Uterus (tissue), 4 donors: ENCODE measurements around the gene TOGARAM2. TPM values are rescaled to one million over a fixed set of nuclear protein-coding genes. Genes with fewer than 3 reads are reported as not detected.

Experiments
- DNase-seq, 2 donors: peaks; one replicate each; pipeline ENCODE4 v3.0.0-alpha.2; 2019 to 2020
- H3K27ac ChIP-seq, 2 donors: fragments of 200-600 bp; sonication (generic); 1 replicate in 1 of 2; 2 replicates in 1 of 2; pipeline ENCODE4 v1.5.1; 2016 to 2018
- H3K27me3 ChIP-seq, 2 donors: fragments of 200-600 bp; sonication (generic); one replicate each; pipeline ENCODE4 v1.5.1; 2018 to 2019; ENCODE audit warnings: control low read depth in 1 of 2
- H3K36me3 ChIP-seq, 2 donors: fragments of 200-600 bp; sonication (generic); one replicate each; pipeline ENCODE4 v1.5.1; 2019; ENCODE audit warnings: control low read depth in 1 of 2
- H3K4me1 ChIP-seq, 2 donors: fragments of 200-600 bp; sonication (generic); one replicate each; pipeline ENCODE4 v1.5.1; 2018 to 2019; ENCODE audit warnings: control low read depth in 1 of 2
- H3K4me3 ChIP-seq, 2 donors: fragments of 200-600 bp; sonication (generic); 1 replicate in 1 of 2; 2 replicates in 1 of 2; pipeline ENCODE4 v1.5.1; 2018 to 2019; ENCODE audit warnings: mild to moderate bottlenecking in 1 of 2
- H3K9me3 ChIP-seq, 2 donors: fragments of 200-600 bp; sonication (generic); one replicate each; pipeline ENCODE4 v1.5.1; 2019; ENCODE audit warnings: control low read depth in 1 of 2
- POLR2A ChIP-seq, 2 donors: fragments of 450-650 bp; IDR thresholded peaks; one replicate each; pipeline ENCODE4 v1.6.1; 2016; ENCODE audit warnings: antibody characterized with exemption in 2 of 2, mild to moderate bottlenecking in 1 of 2, moderate library complexity in 1 of 2
- intact Hi-C: fragments of 100-400 bp; cut with DNase I; formaldehyde crosslinking; loops from one replicate; pipeline ENCODE4 v1.15.1; 2023; ENCODE audit warnings: low total_unique reads
- total RNA-seq, 4 donors: library from RNA; depleted of rRNA in 3 of 4; stranded (reverse); fragments of >200 nt in 3 of 4; gene quantifications; one replicate each; pipeline versions ENCODE4 v1.1.0 to v1.2.4, GENCODE V29; 2014 to 2023
- TF ChIP-seq, protein P1 (sequence below), 4 experiments: fragments of 200-600 bp in 2 of 4; fragments of 450-650 bp in 2 of 4; sonication (generic) in 2 of 4; IDR thresholded peaks; one replicate each; pipeline ENCODE4 v1.5.1; 2016 to 2019; ENCODE audit warnings: antibody characterized with exemption in 4 of 4, mild to moderate bottlenecking in 2 of 4, moderate library complexity in 1 of 4
- donor health status: DM: yes; HTN: yes; CAD: no.

TOGARAM2 gene
- total RNA-seq, 4 donors from 2014 or later = 0.61 to 1.5 TPM; not detected in 2

DNA sequence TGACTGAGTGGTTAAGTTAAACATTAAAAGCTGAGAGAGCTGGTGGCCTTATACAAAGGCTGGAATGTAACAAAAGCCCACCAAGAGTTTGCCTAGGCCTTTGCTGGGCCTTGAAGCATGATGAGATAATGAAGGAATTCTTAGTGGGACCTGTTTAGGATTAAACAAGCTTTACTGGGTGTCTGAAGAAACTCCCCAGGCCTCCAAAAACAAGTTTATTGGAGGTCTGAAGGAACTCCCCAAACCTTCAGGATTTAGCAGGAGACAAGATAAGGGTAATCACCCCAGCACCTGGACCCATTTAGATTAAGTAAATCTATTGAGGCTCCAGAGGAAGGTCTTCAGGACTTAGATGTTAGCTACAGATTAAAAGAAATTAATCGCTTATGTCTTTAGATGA lies 74.5 kb downstream of the TOGARAM2 start:
- Histone ChIP-seq H3K4me1 (no peaks in the 10 kb centered on the region), H3K27me3 (no peaks in the 10 kb centered on the region), H3K27ac (no peak overlapping the region), H3K36me3 (no peaks in the 10 kb centered on the region), H3K9me3 (no peaks in the 10 kb centered on the region), H3K4me3 (no peak overlapping the region)
- TF ChIP-seq, protein P1, sequence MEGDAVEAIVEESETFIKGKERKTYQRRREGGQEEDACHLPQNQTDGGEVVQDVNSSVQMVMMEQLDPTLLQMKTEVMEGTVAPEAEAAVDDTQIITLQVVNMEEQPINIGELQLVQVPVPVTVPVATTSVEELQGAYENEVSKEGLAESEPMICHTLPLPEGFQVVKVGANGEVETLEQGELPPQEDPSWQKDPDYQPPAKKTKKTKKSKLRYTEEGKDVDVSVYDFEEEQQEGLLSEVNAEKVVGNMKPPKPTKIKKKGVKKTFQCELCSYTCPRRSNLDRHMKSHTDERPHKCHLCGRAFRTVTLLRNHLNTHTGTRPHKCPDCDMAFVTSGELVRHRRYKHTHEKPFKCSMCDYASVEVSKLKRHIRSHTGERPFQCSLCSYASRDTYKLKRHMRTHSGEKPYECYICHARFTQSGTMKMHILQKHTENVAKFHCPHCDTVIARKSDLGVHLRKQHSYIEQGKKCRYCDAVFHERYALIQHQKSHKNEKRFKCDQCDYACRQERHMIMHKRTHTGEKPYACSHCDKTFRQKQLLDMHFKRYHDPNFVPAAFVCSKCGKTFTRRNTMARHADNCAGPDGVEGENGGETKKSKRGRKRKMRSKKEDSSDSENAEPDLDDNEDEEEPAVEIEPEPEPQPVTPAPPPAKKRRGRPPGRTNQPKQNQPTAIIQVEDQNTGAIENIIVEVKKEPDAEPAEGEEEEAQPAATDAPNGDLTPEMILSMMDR (IDR thresholded peaks at IDR 0.05) = no peak
- TF ChIP-seq POLR2A (IDR thresholded peaks at IDR 0.05) = no peak
- no peak for DNase-seq
- intact Hi-C loops = no loop called here

DNA sequence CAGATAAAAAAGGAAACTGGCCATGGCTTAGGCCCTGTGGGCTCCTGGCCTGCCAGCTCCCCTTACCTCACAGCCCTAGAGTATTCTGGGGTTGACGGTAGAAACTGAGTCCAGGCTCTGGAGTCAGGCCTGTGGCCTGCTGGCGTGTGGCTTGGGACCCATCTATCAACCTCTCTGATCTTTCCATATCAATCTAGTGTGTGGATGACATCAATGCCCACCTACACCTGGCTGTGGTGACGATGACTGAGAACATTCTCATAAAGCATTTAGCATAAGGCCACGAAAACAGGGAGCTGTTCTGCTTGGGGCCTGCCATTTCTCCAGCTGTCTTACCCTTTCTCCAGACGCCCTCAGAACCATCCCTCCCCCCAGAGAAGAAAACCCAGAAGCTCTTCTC lies 75.4 kb downstream of the TOGARAM2 start:
- Histone ChIP-seq H3K4me1 (no peaks in the 10 kb centered on the region), H3K9me3 (no peaks in the 10 kb centered on the region), H3K4me3 (no peak overlapping the region), H3K27me3 (no peaks in the 10 kb centered on the region), H3K27ac (no peak overlapping the region), H3K36me3 (no peaks in the 10 kb centered on the region)
- TF ChIP-seq POLR2A (IDR thresholded peaks at IDR 0.05) = no peak
- TF ChIP-seq, protein P1 (IDR thresholded peaks at IDR 0.05) = no peak
- DNase-seq = no peak
- intact Hi-C loops = no loop called here

DNA sequence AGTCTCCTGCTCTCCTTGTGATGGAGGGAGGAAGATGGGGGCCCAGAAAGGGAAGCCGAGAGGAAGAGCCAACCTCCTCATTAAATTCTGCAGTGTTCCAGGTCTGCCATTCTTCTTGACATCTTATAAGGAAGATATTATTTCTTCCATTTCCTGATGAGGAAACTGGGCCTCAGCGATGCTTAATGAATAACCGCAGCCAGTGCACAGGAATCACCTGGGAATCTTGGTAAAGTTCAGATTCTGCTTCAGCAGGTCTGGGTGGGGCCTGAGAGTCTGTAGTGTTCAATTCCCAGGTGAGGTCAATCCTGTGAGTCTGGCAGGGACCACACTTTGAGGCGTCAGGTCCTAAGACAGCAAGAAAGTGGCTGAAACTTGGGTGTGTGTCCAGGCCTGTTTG lies 75.9 kb downstream of the TOGARAM2 start:
- H3K4me1 ChIP-seq = no peaks in the 10 kb centered on the region
- no peaks in the 10 kb centered on the region for H3K36me3 ChIP-seq
- H3K27ac ChIP-seq = no peak overlapping the region
- intact Hi-C loops = no loop called here
- H3K9me3 ChIP-seq = no peaks in the 10 kb centered on the region
- no peak overlapping the region for H3K4me3 ChIP-seq
- TF ChIP-seq POLR2A (IDR thresholded peaks at IDR 0.05) = no peak
- TF ChIP-seq, protein P1 (IDR thresholded peaks at IDR 0.05) = no peak
- no peaks in the 10 kb centered on the region for H3K27me3 ChIP-seq
- DNase-seq = no peak

DNA sequence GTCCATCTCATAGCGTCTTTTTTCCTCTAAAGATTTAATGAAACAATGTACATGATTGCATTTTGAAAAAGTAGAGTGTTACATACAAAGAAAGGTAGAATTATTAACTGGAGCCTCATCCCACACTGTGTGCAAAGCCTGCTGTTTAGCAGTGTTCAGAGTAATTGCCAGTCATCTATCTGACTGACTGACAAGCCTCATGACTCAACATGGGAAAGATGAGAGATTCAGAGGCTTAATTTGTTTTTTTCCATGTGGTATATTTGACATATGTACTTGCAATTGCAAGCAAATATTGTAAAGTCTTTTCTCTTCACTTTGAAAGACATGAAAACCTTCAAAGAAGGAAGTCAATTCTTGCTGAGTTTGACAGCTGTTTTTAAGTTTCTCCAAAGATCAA lies 78.5 kb downstream of the TOGARAM2 start:
- no peak for DNase-seq
- no peaks in the 10 kb centered on the region for H3K36me3 ChIP-seq
- intact Hi-C loops = no loop called here
- H3K4me3 ChIP-seq = no peak overlapping the region
- H3K27ac ChIP-seq = no peak overlapping the region
- TF ChIP-seq, protein P1 (IDR thresholded peaks at IDR 0.05) = no peak
- no peak for TF ChIP-seq POLR2A (IDR thresholded peaks at IDR 0.05)
- H3K27me3 ChIP-seq = no peaks in the 10 kb centered on the region
- no peaks in the 10 kb centered on the region for H3K9me3 ChIP-seq
- H3K4me1 ChIP-seq = no peaks in the 10 kb centered on the region

DNA sequence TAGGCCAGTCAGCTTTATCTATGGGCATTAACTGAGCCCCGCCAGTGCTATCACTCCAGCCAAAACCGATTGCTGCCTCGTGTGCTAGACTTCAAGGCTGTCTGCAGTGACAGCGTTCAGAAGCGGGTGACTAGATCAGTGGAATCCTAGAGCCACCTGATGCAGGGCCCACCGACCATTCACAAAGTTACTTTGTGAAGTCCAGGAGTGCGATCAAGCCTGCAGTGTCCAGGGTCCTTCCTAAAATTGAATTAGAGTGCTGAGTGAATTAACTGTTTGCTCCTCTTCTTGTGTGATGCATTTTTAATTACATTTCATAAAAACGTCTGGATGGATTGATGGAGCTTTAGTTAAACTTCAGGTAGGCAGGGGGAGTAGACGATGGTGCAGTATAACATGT lies 79.3 kb downstream of the TOGARAM2 start:
- Histone ChIP-seq H3K9me3 (no peaks in the 10 kb centered on the region), H3K27ac (no peak overlapping the region), H3K36me3 (no peaks in the 10 kb centered on the region), H3K4me3 (no peak overlapping the region), H3K4me1 (no peaks in the 10 kb centered on the region), H3K27me3 (no peaks in the 10 kb centered on the region)
- intact Hi-C loops = no loop called here
- no peak for DNase-seq
- TF ChIP-seq POLR2A (IDR thresholded peaks at IDR 0.05) = no peak
- TF ChIP-seq, protein P1 (IDR thresholded peaks at IDR 0.05) = no peak
